IPS-15b (cell line): ENCODE measurements around the gene EML4.

Experiments used
- H3K27me3 ChIP-seq: one replicate; pipeline ENCODE4 v1.6.1; 2013; ENCODE audit warnings: low read length; ENCODE audit not compliant: control insufficient read depth, insufficient read depth
- H3K36me3 ChIP-seq: one replicate; pipeline ENCODE4 v1.6.1; 2013; ENCODE audit warnings: low read length; ENCODE audit not compliant: control insufficient read depth, insufficient read depth
- H3K4me1 ChIP-seq: one replicate; pipeline ENCODE4 v1.6.1; 2013; ENCODE audit warnings: mild to moderate bottlenecking, low read length; ENCODE audit not compliant: control insufficient read depth, insufficient read depth
- H3K4me3 ChIP-seq: one replicate; pipeline ENCODE4 v1.5.1; 2013; ENCODE audit warnings: low read depth, low read length
- H3K9ac ChIP-seq: one replicate; pipeline ENCODE4 v1.6.1; 2013; ENCODE audit warnings: low read depth, mild to moderate bottlenecking, low read length
- H3K9me3 ChIP-seq: one replicate; pipeline ENCODE4 v1.6.1; 2013; ENCODE audit warnings: mild to moderate bottlenecking, low read length; ENCODE audit not compliant: control insufficient read depth, insufficient read depth

Gene EML4

DNA sequence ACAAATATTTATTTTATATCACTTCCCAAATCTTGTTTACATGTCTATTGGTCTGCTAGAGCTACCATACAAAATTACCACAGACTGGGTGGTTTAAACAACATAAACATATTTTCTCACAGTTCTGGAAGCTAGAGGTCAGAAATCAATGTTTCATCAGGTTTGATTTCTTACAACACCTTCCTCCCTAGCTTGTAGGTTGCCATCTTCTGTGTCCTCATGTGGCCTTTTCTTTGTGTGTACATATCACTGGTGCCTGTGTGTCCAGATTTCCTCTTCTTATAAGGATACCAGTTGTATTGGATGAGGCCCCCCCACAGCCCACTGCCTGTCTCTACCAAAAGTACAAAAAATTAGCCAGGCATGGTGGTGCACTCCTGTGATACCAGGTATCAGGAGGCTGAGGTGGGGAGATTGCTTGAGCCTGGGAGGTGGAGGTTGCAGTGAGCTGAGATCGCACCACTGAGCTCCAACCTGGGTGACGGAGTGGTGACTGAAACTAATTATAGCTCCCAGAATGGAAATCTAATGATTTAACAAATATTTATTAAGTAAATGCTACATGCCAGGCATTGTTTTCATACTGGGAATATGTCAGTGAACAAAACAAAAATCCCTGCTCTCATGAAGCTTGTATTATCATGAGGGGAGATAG, 13.6 kb downstream of the EML4 start:
- Histone ChIP-seq H3K4me3 (no peak overlapping the region), H3K4me1 (peaks cover 3% of the 10 kb centered on the region), H3K9ac (no peak overlapping the region), H3K9me3 (no peaks in the 10 kb centered on the region), H3K36me3 (no peaks in the 10 kb centered on the region), H3K27me3 (no peaks in the 10 kb centered on the region)

DNA sequence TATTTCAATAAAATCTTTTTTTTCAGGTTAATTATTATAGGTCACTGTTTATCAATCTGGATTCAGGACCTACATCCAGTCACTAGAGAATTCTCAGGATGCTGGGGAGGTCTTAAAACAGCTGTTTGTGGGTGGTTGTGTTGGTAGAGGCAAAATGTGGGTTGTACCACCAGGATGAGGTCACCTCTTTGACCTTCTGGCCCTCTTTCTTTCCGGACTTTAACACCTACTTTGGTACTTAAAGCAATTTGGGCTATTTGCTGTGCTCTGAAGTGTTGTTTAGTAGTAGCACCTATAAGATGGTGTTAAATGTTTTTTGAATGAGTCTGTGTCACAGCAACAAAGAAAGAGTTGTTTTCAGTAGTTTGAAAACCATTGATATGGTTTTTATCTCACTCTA, 14.6 kb downstream of the EML4 start:
- Histone ChIP-seq H3K4me1 (peaks cover 3% of the 10 kb centered on the region), H3K36me3 (no peaks in the 10 kb centered on the region), H3K27me3 (no peaks in the 10 kb centered on the region), H3K4me3 (no peak overlapping the region), H3K9ac (no peak overlapping the region), H3K9me3 (no peaks in the 10 kb centered on the region)

DNA sequence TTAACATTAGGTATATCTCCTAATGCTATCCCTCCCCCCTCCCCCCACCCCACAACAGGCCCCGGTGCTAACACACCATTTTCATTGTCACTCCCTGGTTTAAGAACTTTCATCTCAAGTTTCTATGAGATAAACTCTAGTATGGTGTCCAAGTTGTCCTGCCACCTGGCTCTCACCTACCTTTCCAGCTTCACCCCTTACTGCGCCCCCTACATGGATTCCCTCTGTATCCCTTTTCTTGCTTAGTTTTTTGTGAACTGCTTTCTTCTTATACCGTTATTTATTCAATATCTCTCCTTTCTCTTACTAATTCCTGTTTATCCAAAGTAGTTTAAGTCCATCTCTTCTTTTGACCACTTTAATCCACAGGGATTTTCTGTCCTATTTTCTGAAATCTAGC, 15.2 kb downstream of the EML4 start:
- H3K4me1 ChIP-seq, result peaks cover 3% of the 10 kb centered on the region
- H3K4me3 ChIP-seq, result no peak overlapping the region
- no peak overlapping the region for H3K9ac ChIP-seq
- no peaks in the 10 kb centered on the region for H3K36me3 ChIP-seq
- H3K27me3 ChIP-seq, result no peaks in the 10 kb centered on the region
- no peaks in the 10 kb centered on the region for H3K9me3 ChIP-seq

DNA sequence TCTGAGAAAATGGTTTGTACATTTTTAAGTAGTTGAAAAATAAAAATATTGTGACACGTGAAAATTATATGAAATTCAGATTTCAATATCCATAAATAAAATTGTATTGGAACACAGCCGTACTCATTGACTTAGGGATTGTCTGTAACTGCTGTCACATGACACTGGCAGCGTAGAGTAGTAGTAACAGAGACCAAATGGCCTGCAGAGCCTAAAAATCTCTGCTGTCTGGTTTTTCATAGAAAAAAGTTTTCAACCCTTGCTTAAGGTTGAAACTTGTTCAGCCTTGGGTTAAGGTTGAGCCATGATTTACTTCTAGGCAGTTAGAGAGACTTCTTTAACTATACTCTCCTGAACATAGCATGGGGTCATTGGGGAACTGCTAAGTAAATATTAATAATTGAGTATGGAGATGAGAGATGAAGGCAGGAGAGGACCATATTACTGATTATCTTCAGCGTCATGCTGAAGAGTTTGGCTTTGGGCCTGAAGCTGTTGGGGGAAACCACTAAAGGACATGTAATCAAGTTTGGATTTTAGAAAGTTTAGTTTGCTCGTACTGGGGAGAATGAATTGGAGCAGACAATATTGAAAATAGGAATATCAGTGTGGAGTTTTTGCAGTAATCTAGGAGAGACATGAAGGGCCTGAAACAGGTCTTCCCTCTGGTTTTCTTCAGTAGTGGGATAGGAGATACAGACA, 16.2 kb downstream of the EML4 start:
- no peaks in the 10 kb centered on the region for H3K9me3 ChIP-seq
- H3K36me3 ChIP-seq, result no peaks in the 10 kb centered on the region
- no peaks in the 10 kb centered on the region for H3K27me3 ChIP-seq
- peaks cover 3% of the 10 kb centered on the region for H3K4me1 ChIP-seq
- no peak overlapping the region for H3K9ac ChIP-seq
- H3K4me3 ChIP-seq, result no peak overlapping the region

DNA sequence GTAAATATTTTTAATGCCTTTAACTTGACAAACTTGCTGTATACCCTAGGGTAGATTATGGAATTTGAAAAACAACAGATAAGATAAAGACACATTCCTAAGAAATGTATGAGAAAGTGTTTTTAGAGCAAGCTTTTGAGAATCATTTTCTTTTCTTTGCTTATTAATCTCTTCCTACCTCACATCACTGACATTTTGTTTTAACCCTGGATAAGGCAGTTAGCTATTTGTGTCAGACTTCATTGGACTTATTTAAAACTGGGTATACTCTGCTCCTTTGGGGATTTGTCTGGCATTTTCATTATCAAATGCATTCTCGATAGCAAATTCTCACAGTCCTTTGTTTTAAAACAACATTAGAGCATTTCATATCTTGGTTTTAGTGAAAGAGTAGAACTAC, 17.2 kb downstream of the EML4 start:
- no peak overlapping the region for H3K9ac ChIP-seq
- H3K4me3 ChIP-seq, result no peak overlapping the region
- peaks cover 3% of the 10 kb centered on the region for H3K4me1 ChIP-seq
- H3K9me3 ChIP-seq, result no peaks in the 10 kb centered on the region
- H3K36me3 ChIP-seq, result no peaks in the 10 kb centered on the region
- no peaks in the 10 kb centered on the region for H3K27me3 ChIP-seq

DNA sequence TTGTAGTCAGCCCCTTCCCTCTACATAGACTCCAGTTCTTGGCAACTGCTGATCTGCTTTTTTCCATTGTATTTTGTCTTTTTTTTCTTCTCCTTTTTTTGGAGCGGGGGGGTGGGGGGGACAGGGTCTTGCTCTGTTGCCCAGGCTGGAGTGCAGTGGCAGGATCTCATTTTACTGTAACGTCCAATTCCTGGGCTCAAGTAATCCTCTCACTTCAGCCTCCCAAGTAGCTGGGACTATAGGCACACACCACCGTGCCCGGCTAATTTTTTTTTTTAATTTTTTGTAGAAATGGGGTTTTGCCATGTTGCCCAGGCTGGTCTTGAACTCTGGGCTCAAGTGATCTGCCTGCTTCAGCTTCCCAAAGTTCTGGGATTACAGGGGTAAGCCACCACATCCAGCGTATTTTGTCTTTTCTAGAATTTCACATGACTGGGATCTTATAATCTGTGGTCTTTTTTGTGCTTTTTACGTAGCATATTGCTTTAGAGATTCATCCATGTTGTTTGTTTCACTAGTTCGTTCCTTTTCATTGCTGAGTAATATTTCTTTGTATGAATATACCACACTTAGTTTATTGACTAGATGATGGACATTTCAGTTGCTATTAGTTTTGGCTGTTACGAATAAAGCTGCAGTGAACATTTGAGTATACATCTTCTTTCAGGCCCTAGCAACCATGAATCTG, 17.9 kb downstream of the EML4 start:
- H3K27me3 ChIP-seq, result no peaks in the 10 kb centered on the region
- no peaks in the 10 kb centered on the region for H3K36me3 ChIP-seq
- no peak overlapping the region for H3K4me3 ChIP-seq
- H3K9ac ChIP-seq, result no peak overlapping the region
- H3K9me3 ChIP-seq, result no peaks in the 10 kb centered on the region
- peaks cover 3% of the 10 kb centered on the region for H3K4me1 ChIP-seq

DNA sequence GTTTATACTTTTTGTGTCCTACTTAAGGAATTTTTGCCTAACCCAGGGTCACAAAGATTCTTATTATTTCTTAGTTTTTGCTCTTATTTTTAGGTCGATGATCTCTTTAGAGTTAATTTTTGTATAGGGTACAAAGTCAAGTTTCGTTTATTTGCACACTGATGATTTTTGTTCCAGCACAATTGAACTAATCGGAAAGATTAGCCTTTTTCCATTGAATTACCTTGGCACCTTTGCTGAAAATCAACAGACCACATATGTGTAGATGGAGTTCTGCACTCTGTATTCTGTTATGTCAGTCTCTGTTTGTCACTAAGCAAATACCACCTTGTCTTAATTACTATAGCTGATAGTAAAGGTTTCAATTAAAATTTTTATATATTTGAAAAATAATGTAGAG, 18.7 kb downstream of the EML4 start:
- no peaks in the 10 kb centered on the region for H3K36me3 ChIP-seq
- H3K4me1 ChIP-seq, result peaks cover 3% of the 10 kb centered on the region
- H3K27me3 ChIP-seq, result no peaks in the 10 kb centered on the region
- no peak overlapping the region for H3K9ac ChIP-seq
- H3K4me3 ChIP-seq, result no peak overlapping the region
- H3K9me3 ChIP-seq, result no peaks in the 10 kb centered on the region

- Histone ChIP-seq H3K27me3 (no peaks in the 10 kb centered on the region), H3K4me3 (no peak overlapping the region), H3K9ac (no peak overlapping the region), H3K9me3 (no peaks in the 10 kb centered on the region), H3K36me3 (no peaks in the 10 kb centered on the region), H3K4me1 (no peaks in the 10 kb centered on the region)
These were observed 20.0 kb downstream of the EML4 start for GRCh38 chr2:42189235-42189566.

GRCh38 chr2:42190191-42190590, 21.0 kb downstream of the EML4 start:
- H3K27me3 ChIP-seq, result no peaks in the 10 kb centered on the region
- H3K9ac ChIP-seq, result no peak overlapping the region
- H3K4me1 ChIP-seq, result no peaks in the 10 kb centered on the region

DNA sequence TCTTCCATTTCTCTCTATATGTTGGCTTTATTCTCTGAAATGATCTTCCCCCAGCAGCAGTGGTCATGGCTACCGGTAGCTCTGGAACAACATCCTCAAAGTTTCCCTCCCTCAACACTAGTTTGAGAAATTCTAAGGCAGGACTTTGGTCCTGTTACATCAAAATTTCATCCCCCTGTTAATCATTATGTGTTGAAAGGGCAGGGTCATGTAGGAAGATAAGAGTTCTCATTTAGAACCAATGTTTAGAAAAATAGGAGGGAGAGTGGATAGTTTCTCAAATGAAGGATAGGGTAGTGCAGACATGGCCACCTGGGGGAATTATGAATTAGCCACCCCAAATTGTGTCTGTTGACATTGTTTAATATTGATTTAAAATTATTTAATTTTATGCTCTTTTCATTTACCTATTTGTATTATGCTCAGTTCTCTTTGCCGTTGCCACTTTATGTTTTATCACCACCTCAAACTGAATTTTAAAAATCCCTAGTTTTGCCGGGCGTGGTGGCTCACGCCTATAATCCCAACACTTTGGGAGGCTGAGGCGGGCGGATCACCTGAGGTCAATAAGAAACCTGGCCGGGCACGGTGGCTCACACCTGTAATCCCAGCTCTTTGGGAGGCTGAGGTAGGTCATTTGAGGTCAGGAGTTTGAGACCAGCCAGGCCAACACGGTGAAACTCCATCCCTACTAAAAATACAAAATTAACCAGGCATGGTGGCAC, 22.3 kb downstream of the EML4 start:
- Histone ChIP-seq H3K4me1 (peaks cover 3% of the 10 kb centered on the region), H3K9me3 (no peaks in the 10 kb centered on the region), H3K4me3 (no peak overlapping the region), H3K9ac (no peak overlapping the region), H3K27me3 (no peaks in the 10 kb centered on the region), H3K36me3 (no peaks in the 10 kb centered on the region)

More at GRCh38 chr2:42190191-42190590, 21.0 kb downstream of the EML4 start:
- no peaks in the 10 kb centered on the region for H3K9me3 ChIP-seq
- H3K4me3 ChIP-seq, result no peak overlapping the region
- no peaks in the 10 kb centered on the region for H3K36me3 ChIP-seq

DNA sequence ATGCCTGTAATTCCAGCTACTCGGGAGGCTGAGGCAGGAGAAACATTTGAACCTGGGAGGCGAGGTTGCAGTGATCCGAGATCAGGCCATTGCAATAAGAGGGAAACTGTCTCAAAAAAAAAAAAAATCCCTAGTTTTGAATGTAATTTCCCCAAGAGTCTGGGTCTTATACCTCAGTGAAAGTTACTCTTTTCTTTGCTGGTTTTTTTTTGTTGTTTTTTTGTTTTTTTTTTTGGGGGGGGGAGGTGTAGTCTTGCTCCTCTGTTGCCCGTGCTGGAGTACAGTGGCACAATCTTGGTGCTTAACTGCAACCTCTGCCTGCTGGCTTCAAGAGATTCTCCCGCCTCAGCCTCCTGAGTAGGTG, 22.8 kb downstream of the EML4 start:
- Histone ChIP-seq H3K4me1 (peaks cover 5% of the 10 kb centered on the region), H3K36me3 (no peaks in the 10 kb centered on the region), H3K27me3 (no peaks in the 10 kb centered on the region), H3K9me3 (no peaks in the 10 kb centered on the region), H3K4me3 (no peak overlapping the region), H3K9ac (no peak overlapping the region)
